Hepatocyte (in vitro differentiated cells): ENCODE data around the gene PRR30.

Experiments
- EZH2 ChIP-seq: fragments of 200-600 bp; sonication (generic); IDR thresholded peaks from 2 replicates; pipeline ENCODE4 v1.6.1; 2016; ENCODE audit warnings: antibody characterized with exemption, mild to moderate bottlenecking, borderline replicate concordance
- EZH2phosphoT487 ChIP-seq: fragments of 200-600 bp; sonication (generic); IDR thresholded peaks from one replicate; pipeline ENCODE4 v1.6.1; 2018; ENCODE audit warnings: antibody characterized with exemption, mild to moderate bottlenecking, low read depth, moderate library complexity; ENCODE audit not compliant: unreplicated experiment, severe bottlenecking
- TF ChIP-seq, protein P1 (sequence below): fragments of 200-600 bp; sonication (generic); IDR thresholded peaks from 2 replicates; pipeline ENCODE4 v1.5.1; 2016; ENCODE audit warnings: antibody characterized with exemption, mild to moderate bottlenecking; ENCODE audit not compliant: poor library complexity

DNA sequence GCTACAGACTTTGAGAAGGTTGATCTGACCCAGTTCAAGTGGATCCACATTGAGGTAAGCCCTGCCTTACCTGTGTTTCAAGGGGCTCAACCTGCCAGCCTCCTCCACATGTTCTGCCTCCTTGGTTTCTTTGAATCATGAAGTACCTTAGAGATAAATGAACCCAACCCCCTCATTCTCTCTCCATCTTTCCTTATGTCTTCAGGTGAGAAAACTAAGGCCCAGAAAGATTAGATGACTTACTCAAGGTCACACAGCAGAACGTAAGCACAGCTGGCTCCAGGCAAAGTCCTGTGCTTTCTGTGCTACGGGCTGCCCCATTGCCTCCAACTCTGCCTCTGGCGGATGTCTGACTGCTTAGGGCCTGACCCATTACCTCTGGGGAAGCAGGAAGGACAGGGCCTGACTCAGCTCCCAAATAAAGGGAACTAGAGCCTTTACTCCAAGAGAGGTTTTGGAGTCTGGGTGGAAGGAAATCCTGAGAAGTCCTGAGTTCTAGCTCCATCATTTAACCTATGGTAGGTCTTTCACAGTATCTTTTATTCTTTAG is 42.4 kb downstream of the PRR30 start:
- TF ChIP-seq, protein P1, sequence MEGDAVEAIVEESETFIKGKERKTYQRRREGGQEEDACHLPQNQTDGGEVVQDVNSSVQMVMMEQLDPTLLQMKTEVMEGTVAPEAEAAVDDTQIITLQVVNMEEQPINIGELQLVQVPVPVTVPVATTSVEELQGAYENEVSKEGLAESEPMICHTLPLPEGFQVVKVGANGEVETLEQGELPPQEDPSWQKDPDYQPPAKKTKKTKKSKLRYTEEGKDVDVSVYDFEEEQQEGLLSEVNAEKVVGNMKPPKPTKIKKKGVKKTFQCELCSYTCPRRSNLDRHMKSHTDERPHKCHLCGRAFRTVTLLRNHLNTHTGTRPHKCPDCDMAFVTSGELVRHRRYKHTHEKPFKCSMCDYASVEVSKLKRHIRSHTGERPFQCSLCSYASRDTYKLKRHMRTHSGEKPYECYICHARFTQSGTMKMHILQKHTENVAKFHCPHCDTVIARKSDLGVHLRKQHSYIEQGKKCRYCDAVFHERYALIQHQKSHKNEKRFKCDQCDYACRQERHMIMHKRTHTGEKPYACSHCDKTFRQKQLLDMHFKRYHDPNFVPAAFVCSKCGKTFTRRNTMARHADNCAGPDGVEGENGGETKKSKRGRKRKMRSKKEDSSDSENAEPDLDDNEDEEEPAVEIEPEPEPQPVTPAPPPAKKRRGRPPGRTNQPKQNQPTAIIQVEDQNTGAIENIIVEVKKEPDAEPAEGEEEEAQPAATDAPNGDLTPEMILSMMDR = no peak
- no peak for TF ChIP-seq EZH2
- no peak for TF ChIP-seq EZH2phosphoT487
